IMR-90 (cell line): ENCODE data around the gene ACTBL2. TPM values are rescaled to one million over a fixed set of nuclear protein-coding genes. Genes with fewer than 3 reads are reported as not detected.
A peak's percentile ranks its signal among the peaks of the same experiment; 100 is the strongest.

Source experiments
- ATAC-seq: fragments of 200-7000 bp; cut with Tn5 transposase; 2 replicates; pipeline ENCODE4 v1.9.1; 2020; ENCODE audit warnings: low read depth, mild to moderate bottlenecking, moderate library complexity
- BruUV-seq: library from RNA; stranded (reverse); fragments of 400-500 nt; replicated peaks from 2 replicates; lab custom pipeline; 2021; lab: Mats Ljungman, UMichigan
- CTCF ChIA-PET: fragments of 300-600 bp; formaldehyde crosslinking; extraction: SDS; loops from one replicate; lab custom pipeline; 2021; ENCODE audit warnings: antibody characterized with exemption; lab: Yijun Ruan, JAX
- POLR2A ChIA-PET: fragments of 300-600 bp; sonication (Branson Sonifier 250); formaldehyde crosslinking; loops from one replicate; lab custom pipeline; 2022; ENCODE audit warnings: antibody characterized with exemption; ENCODE audit not compliant: unreplicated experiment; lab: Charles Lee
- DNase-seq: peaks from one replicate; pipeline ENCODE4 v3.0.0; 2013
- H2AFZ ChIP-seq: replicated peaks from 2 replicates; pipeline ENCODE3; 2013; ENCODE audit warnings: low read length, mild to moderate bottlenecking; ENCODE audit not compliant: poor library complexity
- H2AK5ac ChIP-seq: 2 replicates; pipeline ENCODE4 v1.6.1; 2013; ENCODE audit warnings: low read depth, low read length, inconsistent platforms
- H2AK9ac ChIP-seq: replicated peaks from 2 replicates; pipeline ENCODE3; 2013; ENCODE audit warnings: mild to moderate bottlenecking, low read depth, low read length, moderate library complexity; ENCODE audit not compliant: poor library complexity
- H2BK120ac ChIP-seq: 2 replicates; pipeline ENCODE4 v1.6.1; 2013; ENCODE audit warnings: low read depth, low read length, inconsistent platforms
- H2BK15ac ChIP-seq: 3 replicates; pipeline ENCODE4 v1.6.1; 2013; ENCODE audit warnings: low read depth, low read length, inconsistent platforms
- H2BK20ac ChIP-seq: 2 replicates; pipeline ENCODE4 v1.6.1; 2013; ENCODE audit warnings: low read depth, mild to moderate bottlenecking, inconsistent platforms, low read length, moderate library complexity
- H2BK5ac ChIP-seq: 2 replicates; pipeline ENCODE4 v1.6.1; 2013; ENCODE audit warnings: mild to moderate bottlenecking, low read depth, low read length, inconsistent platforms; ENCODE audit not compliant: poor library complexity, severe bottlenecking
- H3K14ac ChIP-seq: replicated peaks from 2 replicates; pipeline ENCODE4 v1.6.1; 2013; ENCODE audit warnings: low read depth, low read length, inconsistent platforms
- H3K18ac ChIP-seq: 2 replicates; pipeline ENCODE4 v1.6.1; 2013; ENCODE audit warnings: low read depth, low read length, control low read depth
- H3K23ac ChIP-seq: 2 replicates; pipeline ENCODE4 v1.6.1; 2013; ENCODE audit warnings: low read depth, low read length, inconsistent platforms
- H3K27ac ChIP-seq: 2 replicates; pipeline ENCODE4 v1.5.1; 2013; ENCODE audit warnings: mild to moderate bottlenecking, control low read depth, low read length; ENCODE audit not compliant: insufficient read depth
- H3K27me3 ChIP-seq: 2 replicates; pipeline ENCODE4 v1.6.1; 2013; ENCODE audit warnings: low read length; ENCODE audit not compliant: control insufficient read depth, insufficient read depth
- H3K36me3 ChIP-seq: 2 replicates; pipeline ENCODE4 v1.6.1; 2013; ENCODE audit warnings: low read length, mixed read lengths; ENCODE audit not compliant: control insufficient read depth, insufficient read depth
- H3K4ac ChIP-seq: 2 replicates; pipeline ENCODE4 v1.6.1; 2013; ENCODE audit warnings: low read depth, low read length, inconsistent platforms
- H3K4me1 ChIP-seq: 2 replicates; pipeline ENCODE4 v1.6.1; 2013; ENCODE audit warnings: low read length, mixed read lengths; ENCODE audit not compliant: control insufficient read depth, insufficient read depth
- H3K4me2 ChIP-seq: 2 replicates; pipeline ENCODE4 v1.6.1; 2013; ENCODE audit warnings: low read depth, mild to moderate bottlenecking, control low read depth, low read length, moderate library complexity
- H3K4me3 ChIP-seq: 2 replicates; pipeline ENCODE4 v1.5.1; 2013; ENCODE audit warnings: low read depth, mild to moderate bottlenecking, control low read depth, low read length, moderate library complexity; ENCODE audit not compliant: insufficient read depth
- H3K56ac ChIP-seq: 2 replicates; pipeline ENCODE4 v1.6.1; 2013; ENCODE audit warnings: low read length, inconsistent platforms; ENCODE audit not compliant: insufficient read depth; ENCODE audit errors: extremely low read depth
- H3K79me1 ChIP-seq, 2 experiments: 2 replicates each; pipeline ENCODE4 v1.6.1; 2013; ENCODE audit warnings: low read length in 2 of 2, inconsistent platforms in 1 of 2, low read depth in 1 of 2
- H3K9ac ChIP-seq: 2 replicates; pipeline ENCODE4 v1.6.1; 2013; ENCODE audit warnings: low read depth, low read length, control low read depth
- H3K9me1 ChIP-seq: 2 replicates; pipeline ENCODE4 v1.6.1; 2013; ENCODE audit warnings: low read length, inconsistent platforms; ENCODE audit not compliant: insufficient read depth
- H3K9me3 ChIP-seq: 2 replicates; pipeline ENCODE4 v1.6.1; 2013; ENCODE audit warnings: low read length; ENCODE audit not compliant: control insufficient read depth, insufficient read depth
- H4K20me1 ChIP-seq: 2 replicates; pipeline ENCODE4 v1.6.1; 2013; ENCODE audit warnings: low read length, inconsistent platforms; ENCODE audit not compliant: insufficient read depth
- H4K5ac ChIP-seq: 2 replicates; pipeline ENCODE4 v1.6.1; 2013; ENCODE audit warnings: mild to moderate bottlenecking, low read depth, low read length, control low read depth
- H4K8ac ChIP-seq, 2 experiments: 2 replicates each; pipeline ENCODE4 v1.6.1; 2013; ENCODE audit warnings: low read depth in 2 of 2, low read length in 2 of 2, control low read depth in 1 of 2, inconsistent platforms in 1 of 2
- H4K91ac ChIP-seq: 2 replicates; pipeline ENCODE4 v1.6.1; 2013; ENCODE audit warnings: low read depth, low read length, inconsistent platforms; ENCODE audit not compliant: insufficient read depth
- CEBPB ChIP-seq: IDR thresholded peaks from 2 replicates; pipeline ENCODE4 v1.6.1; 2012; ENCODE audit warnings: low read depth, low read length, improper control_type of control experiment
- FOS ChIP-seq: fragments of 150-350 bp; IDR thresholded peaks from 2 replicates; pipeline ENCODE4 v1.6.1; 2016; ENCODE audit warnings: low read depth, low read length
- MAFK ChIP-seq: IDR thresholded peaks from 2 replicates; pipeline ENCODE4 v1.6.1; 2012; ENCODE audit warnings: low read depth, low read length, improper control_type of control experiment
- MXI1 ChIP-seq: IDR thresholded peaks from 2 replicates; pipeline ENCODE4 v1.6.1; 2012; ENCODE audit warnings: low read depth, mild to moderate bottlenecking, low read length, moderate library complexity, borderline replicate concordance
- dilution Hi-C: fragments of 300-500 bp; cut with HindIII; formaldehyde crosslinking; loops from one replicate; pipeline ENCODE4 v1.14.3; 2018; ENCODE audit warnings: low sequenced_read_pairs; ENCODE audit not compliant: unreplicated experiment
- in situ Hi-C: fragments of 300-500 bp; cut with MboI; formaldehyde crosslinking; loops from 3 replicates; pipeline ENCODE4 v1.14.3; 2019; ENCODE audit warnings: low sequenced_read_pairs, inconsistent platforms, mixed read lengths
- intact Hi-C: fragments of 100-400 bp; cut with micrococcal nuclease; formaldehyde crosslinking; loops from 2 replicates; pipeline ENCODE4 v1.10.0; 2022
- polyA plus RNA-seq, 3 experiments: library from polyadenylated mRNA; depleted of rRNA; stranded (reverse); fragments of >200 nt; gene quantifications; 2 replicates each; pipeline ENCODE4 v1.2.3, GENCODE V29; 2012; ENCODE audit warnings: low replicate concordance in 1 of 3
- total RNA-seq: library from RNA; depleted of rRNA; stranded (reverse); fragments of >200 nt; gene quantifications from 2 replicates; pipeline ENCODE4 v1.2.3, GENCODE V29; 2012

The ACTBL2 gene
- total and polyA plus RNA-seq, 2 of the 4 experiments (the other 2 are of a cell fraction): 0.29 to 1.6 TPM

DNA sequence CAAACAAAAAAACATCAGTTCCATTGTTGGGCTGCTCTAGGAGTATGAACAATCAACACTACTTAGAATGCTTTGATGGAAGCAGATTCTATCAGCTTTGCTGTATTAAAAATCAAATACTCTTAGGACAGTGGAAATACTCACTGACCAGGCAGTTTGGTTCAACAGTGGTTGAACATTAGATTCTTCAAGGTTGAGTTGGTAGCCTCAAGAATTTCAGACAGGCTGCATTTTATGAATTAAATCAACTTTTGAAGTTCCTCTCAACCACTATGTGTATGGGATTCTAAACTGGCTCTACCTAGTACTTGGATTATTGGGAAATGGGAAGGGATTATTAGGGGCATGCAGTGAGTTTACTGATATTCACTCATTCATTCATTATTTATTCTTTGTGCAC, 35.0 kb downstream of the ACTBL2 start:
- H3K9me3 ChIP-seq: no peaks in the 10 kb centered on the region
- no peak overlapping the region; the same call in 1 of the 2 replicates for H2AK5ac ChIP-seq
- H2BK20ac ChIP-seq: peak overlapping the region; percentile 87; the same call in 1 of the 2 replicates
- no peak overlapping the region for H3K9ac ChIP-seq
- peaks cover 0 to 3% of the 10 kb centered on the region in 2 experiments; a peak in 1 of 4 replicates for H3K79me1 ChIP-seq
- no peak overlapping the region for H3K4me3 ChIP-seq
- H3K23ac ChIP-seq: peak overlapping the region; percentile 49; the same call in 1 of the 2 replicates
- H2AFZ ChIP-seq: no peak overlapping the region
- H3K27ac ChIP-seq: no peak overlapping the region
- no peaks in the 10 kb centered on the region for H3K36me3 ChIP-seq
- H3K4me1 ChIP-seq: peaks cover 29% of the 10 kb centered on the region
- peak overlapping the region; percentile 85; the same call in 1 of the 2 replicates for H3K4ac ChIP-seq
- peak overlapping the region; percentile 29 to 92; a peak in 2 of 4 replicates for H4K8ac ChIP-seq
- no TSS peak for BruUV-seq
- H2AK9ac ChIP-seq: no peak overlapping the region
- H4K20me1 ChIP-seq: no peaks in the 10 kb centered on the region
- no peak overlapping the region for H2BK15ac ChIP-seq
- in situ Hi-C loops: no loop called here
- CTCF ChIA-PET: no interaction called here
- intact Hi-C loops: loop anchor here (5.0 kb wide), 1 partner anchor 45 kb away; no protein-coding TSS in a partner anchor
- POLR2A ChIA-PET: no interaction called here
- peak overlapping the region; percentile 49; the same call in 1 of the 2 replicates for H4K91ac ChIP-seq
- H3K27me3 ChIP-seq: no peaks in the 10 kb centered on the region
- TF ChIP-seq MXI1 (no peak), MAFK (no peak), CEBPB (no peak), FOS (no peak)
- ATAC-seq (peak; percentile 38; the same call in 1 of the 2 replicates), DNase-seq (peak; percentile 76)
- H3K4me2 ChIP-seq: peak overlapping the region; percentile 23; the same call in 1 of the 2 replicates
- H2BK120ac ChIP-seq: peak overlapping the region; percentile 93
- peak overlapping the region; percentile 87 for H3K18ac ChIP-seq
- H2BK5ac ChIP-seq: peak overlapping the region; percentile 67
- no peak overlapping the region for H3K56ac ChIP-seq
- H3K9me1 ChIP-seq: peaks cover 15% of the 10 kb centered on the region
- dilution Hi-C loops: no loop called here
- H3K14ac ChIP-seq: peak overlapping the region; percentile 93
- H4K5ac ChIP-seq: peak overlapping the region; percentile 96; the same call in 1 of the 2 replicates
